Left ventricle myocardium inferior (tissue), 1 donor: ENCODE data around the gene HPCAL1. TPM values are rescaled to one million over a fixed set of nuclear protein-coding genes. Genes with fewer than 3 reads are reported as not detected.
A peak's percentile ranks its signal among the peaks of the same experiment; 100 is the strongest.

Experiments used
- DNase-seq: peaks from one replicate; pipeline ENCODE4 v3.0.0-alpha.2; 2020
- H3K27ac ChIP-seq: fragments of 200-600 bp; replicated peaks from 2 replicates; pipeline ENCODE4 v1.8.0; 2021
- H3K27me3 ChIP-seq: fragments of 200-600 bp; 2 replicates; pipeline ENCODE4 v1.8.0; 2021; ENCODE audit warnings: low read depth
- H3K36me3 ChIP-seq: fragments of 200-600 bp; 2 replicates; pipeline ENCODE4 v1.8.0; 2021
- H3K4me1 ChIP-seq: fragments of 200-600 bp; 2 replicates; pipeline ENCODE4 v1.8.0; 2021
- H3K4me3 ChIP-seq: fragments of 200-600 bp; 2 replicates; pipeline ENCODE4 v1.8.0; 2021; ENCODE audit warnings: mild to moderate bottlenecking, moderate library complexity
- H3K9me3 ChIP-seq: fragments of 200-600 bp; replicated peaks from 2 replicates; pipeline ENCODE4 v1.8.0; 2021
- CTCF ChIP-seq: fragments of 200-600 bp; IDR thresholded peaks from 2 replicates; pipeline ENCODE4 v1.8.0; 2021; ENCODE audit warnings: antibody characterized with exemption, mild to moderate bottlenecking, borderline replicate concordance
- intact Hi-C: fragments of 100-400 bp; cut with micrococcal nuclease; formaldehyde crosslinking; loops from one replicate; pipeline ENCODE4 v1.11.0; 2022
- total RNA-seq: library from RNA; stranded (reverse); fragmentation: NEBNext Ultra II Directional; extraction: Animal tissue kit (Norgen Biotek cat#: 25700); gene quantifications from one replicate; pipeline ENCODE4 v1.2.1, GENCODE V29; 2021
- donor health status: DM: no; HTN: yes; CAD: no; lungs with severe emphysema.

HPCAL1 gene
- total RNA-seq, 1 donor from 2014 or later, result 29.4 TPM

DNA sequence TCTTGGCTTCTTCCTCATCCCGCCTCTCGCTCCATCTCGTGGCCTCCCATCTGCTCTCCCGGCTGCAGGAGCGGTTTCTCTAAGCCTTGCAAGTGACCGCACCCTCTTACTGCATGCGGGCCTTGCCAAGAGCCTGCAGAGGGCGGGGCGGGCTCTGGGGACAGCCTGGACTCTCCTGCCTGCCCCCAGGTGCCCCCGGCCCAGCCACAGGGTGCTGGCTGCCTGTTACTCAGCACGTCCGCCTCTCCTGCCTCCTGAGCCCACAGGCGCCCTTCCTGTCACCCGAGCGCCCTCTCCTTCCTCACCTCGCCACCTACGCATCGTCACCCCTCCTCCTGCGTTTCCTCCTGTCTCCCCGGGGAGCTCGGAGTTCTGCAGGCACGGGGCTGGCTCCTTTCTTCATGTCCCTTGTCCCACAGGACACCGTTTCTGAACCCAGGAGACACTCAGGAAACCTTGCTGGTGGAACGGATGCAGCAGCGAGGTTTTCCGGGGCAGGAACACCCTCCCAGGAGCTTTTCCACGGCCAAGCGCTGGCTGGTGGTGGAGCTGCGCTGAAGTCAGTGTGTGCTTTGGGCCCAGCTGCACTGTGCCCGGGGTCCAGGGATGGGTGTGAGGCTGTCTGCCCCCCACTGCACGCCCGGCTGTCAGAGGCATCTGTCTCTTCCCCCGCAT lies 28.5 kb downstream of the HPCAL1 start:
- intact Hi-C loops, result no loop called here
- H3K27ac ChIP-seq, result peak overlapping the region; percentile 83

DNA sequence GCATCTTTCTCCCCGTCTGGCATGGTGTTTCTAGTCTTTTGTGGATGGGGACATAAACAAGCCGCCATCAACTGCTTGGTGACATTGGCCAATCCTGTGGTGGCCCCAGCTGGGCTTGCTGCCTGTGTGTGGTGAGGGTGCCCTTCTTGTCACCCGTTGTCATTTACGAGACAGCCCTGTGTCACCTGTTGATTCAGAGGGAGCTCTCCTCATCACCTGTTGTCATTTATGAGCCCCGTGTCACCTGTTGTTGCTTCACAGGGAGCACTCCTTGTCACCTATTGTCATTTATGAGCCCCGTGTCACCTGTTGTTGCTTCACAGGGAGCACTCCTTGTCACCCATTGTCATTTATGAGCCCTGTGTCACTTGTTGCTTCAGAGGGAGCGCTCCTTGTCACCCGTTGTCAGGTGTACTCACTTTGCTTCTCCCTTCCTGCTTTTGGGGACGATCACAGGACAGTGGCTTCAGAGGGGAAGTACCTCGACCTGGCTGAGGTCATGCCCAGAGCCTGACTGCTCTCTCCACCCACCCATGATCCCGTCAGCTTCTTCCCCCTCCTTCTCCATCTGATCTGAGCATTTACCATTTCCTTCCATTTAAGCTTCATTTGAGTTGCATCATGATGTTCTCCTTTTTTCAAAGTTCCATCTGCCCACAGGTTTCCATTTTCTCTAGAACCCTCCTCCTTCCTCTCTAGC lies 29.1 kb downstream of the HPCAL1 start:
- intact Hi-C loops, result no loop called here
- Histone ChIP-seq H3K4me3 (peak overlapping the region; percentile 49), H3K36me3 (peaks cover 12% of the 10 kb centered on the region), H3K9me3 (peaks cover 11% of the 10 kb centered on the region), H3K27ac (peak overlapping the region; percentile 83), H3K27me3 (no peaks in the 10 kb centered on the region), H3K4me1 (peaks cover 66% of the 10 kb centered on the region)
- no peak for DNase-seq
- no peak for TF ChIP-seq CTCF

More for the DNA sequence above, 28.5 kb downstream of the HPCAL1 start:
- no peak for TF ChIP-seq CTCF
- Histone ChIP-seq H3K4me1 (peaks cover 72% of the 10 kb centered on the region), H3K9me3 (peaks cover 11% of the 10 kb centered on the region), H3K27me3 (no peaks in the 10 kb centered on the region), H3K4me3 (peak overlapping the region; percentile 49), H3K36me3 (peaks cover 12% of the 10 kb centered on the region)
- DNase-seq, result peak; percentile 72

DNA sequence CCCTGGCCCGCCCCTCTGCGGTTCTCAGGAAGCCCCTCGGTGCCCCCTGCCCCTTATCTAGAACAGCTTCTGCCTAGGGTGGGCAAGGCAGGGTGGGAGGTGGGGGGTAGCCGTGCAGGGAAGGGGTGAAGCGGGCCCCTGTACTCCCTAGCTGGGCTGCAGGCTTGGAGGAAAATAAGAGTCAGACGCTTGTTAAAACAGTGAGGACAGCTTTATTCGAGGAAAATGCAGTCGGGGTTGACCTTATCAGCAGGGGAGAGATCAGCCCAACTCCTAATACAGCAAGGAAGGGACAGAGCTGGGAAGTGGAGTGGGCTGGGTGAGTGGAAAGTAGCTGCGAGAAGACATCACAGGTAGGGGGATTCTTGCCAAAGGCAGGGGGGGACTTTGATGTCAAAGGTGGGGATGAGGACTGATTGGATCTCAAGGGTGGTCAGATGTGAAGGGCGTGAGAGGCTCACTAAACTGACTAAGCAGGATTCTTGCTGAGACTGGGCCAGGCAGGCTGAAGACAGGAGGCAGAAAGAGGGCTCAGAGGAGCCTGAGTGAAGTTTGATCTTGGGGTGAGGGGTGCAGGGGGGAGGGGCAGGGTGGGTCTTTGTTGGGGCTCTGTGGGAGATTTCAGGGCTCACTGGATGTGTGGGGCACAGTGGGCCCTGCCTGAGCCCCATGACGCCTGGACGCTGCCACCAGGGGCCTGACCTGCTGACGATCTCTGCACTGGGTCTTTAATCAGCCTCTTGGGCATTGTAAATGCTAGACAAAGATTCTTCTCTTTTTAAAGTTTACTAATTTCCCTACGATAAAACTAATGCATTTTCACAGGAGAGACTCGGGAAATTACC lies 29.9 kb downstream of the HPCAL1 start:
- H3K9me3 ChIP-seq, result peaks cover 11% of the 10 kb centered on the region
- peaks cover 58% of the 10 kb centered on the region for H3K4me1 ChIP-seq
- DNase-seq, result no peak
- H3K4me3 ChIP-seq, result no peak overlapping the region
- intact Hi-C loops, result no loop called here
- H3K27ac ChIP-seq, result peak overlapping the region; percentile 83
- H3K36me3 ChIP-seq, result peaks cover 12% of the 10 kb centered on the region
- TF ChIP-seq CTCF, result no peak
- no peaks in the 10 kb centered on the region for H3K27me3 ChIP-seq

GRCh38 chr2:10333247-10333613 lies 30.5 kb downstream of the HPCAL1 start:
- H3K27me3 ChIP-seq, result no peaks in the 10 kb centered on the region
- peaks cover 12% of the 10 kb centered on the region for H3K36me3 ChIP-seq
- TF ChIP-seq CTCF, result no peak
- H3K4me1 ChIP-seq, result peaks cover 52% of the 10 kb centered on the region
- H3K4me3 ChIP-seq, result no peak overlapping the region
- peak overlapping the region; percentile 83 for H3K27ac ChIP-seq
- intact Hi-C loops, result no loop called here
- DNase-seq, result no peak
- H3K9me3 ChIP-seq, result peaks cover 11% of the 10 kb centered on the region

GRCh38 chr2:10333966-10334365 lies 31.3 kb downstream of the HPCAL1 start:
- peaks cover 12% of the 10 kb centered on the region for H3K36me3 ChIP-seq
- H3K4me1 ChIP-seq, result peaks cover 44% of the 10 kb centered on the region
- H3K27ac ChIP-seq, result no peak overlapping the region
- H3K9me3 ChIP-seq, result peaks cover 11% of the 10 kb centered on the region
- intact Hi-C loops, result no loop called here
- no peak for TF ChIP-seq CTCF
- no peaks in the 10 kb centered on the region for H3K27me3 ChIP-seq
- no peak for DNase-seq
- H3K4me3 ChIP-seq, result no peak overlapping the region
